ENCODE measurements around the gene SNRPE.
"Not testable (repeated sequence)": the region's sequence is repeated elsewhere in the genome, so short reads cannot be mapped to it uniquely, and the experiment has no call there.

SNRPE gene

GRCh38 chr1:203861379-203862184 is at the start of gene SNRPE:
SNRPE (plus strand) TSS chr1:203861599; CDS start chr1:203861660, 61 bp downstream.
- peak; percentile 95 for DNase-seq

- no peak for DNase-seq
Observed at GRCh38 chr1:203813581-203814341, 47.6 kb upstream of the SNRPE start.

GRCh38 chr1:203818399-203818798 is 43.0 kb upstream of the SNRPE start:
- DNase-seq = no peak

GRCh38 chr1:203823306-203823705 is 38.1 kb upstream of the SNRPE start:
- no peak for DNase-seq

GRCh38 chr1:203826175-203826574 is 35.2 kb upstream of the SNRPE start:
- DNase-seq = no peak

- DNase-seq = no peak
Observed at GRCh38 chr1:203828002-203828401, 33.4 kb upstream of the SNRPE start.

GRCh38 chr1:203828503-203828902 is 32.9 kb upstream of the SNRPE start:
- no peak for DNase-seq

GRCh38 chr1:203829247-203829646 is 32.2 kb upstream of the SNRPE start:
- not testable (repeated sequence) for DNase-seq

- DNase-seq = no peak
Observed at GRCh38 chr1:203835476-203835875, 25.9 kb upstream of the SNRPE start.

- DNase-seq = no peak
Observed at GRCh38 chr1:203839081-203839480, 22.3 kb upstream of the SNRPE start.

GRCh38 chr1:203840208-203840808 is 21.1 kb upstream of the SNRPE start:
- no peak for DNase-seq

GRCh38 chr1:203842559-203842876 is 18.9 kb upstream of the SNRPE start:
- DNase-seq = no peak

GRCh38 chr1:203843435-203843834 is 18.0 kb upstream of the SNRPE start:
- no peak for DNase-seq

GRCh38 chr1:203853112-203853511 is 8.3 kb upstream of the SNRPE start:
- not testable (repeated sequence) for DNase-seq

GRCh38 chr1:203858055-203858454 is 3.3 kb upstream of the SNRPE start:
- DNase-seq = no peak

- DNase-seq = no peak
Observed at GRCh38 chr1:203858975-203859374, 2.4 kb upstream of the SNRPE start.

GRCh38 chr1:203860396-203861025 is 888 bp upstream of the SNRPE start:
- no peak for DNase-seq

GRCh38 chr1:203867802-203868201 is 6.4 kb downstream of the SNRPE start:
- DNase-seq = no peak

- no peak for DNase-seq
Observed at GRCh38 chr1:203870245-203870644, 8.8 kb downstream of the SNRPE start.

GRCh38 chr1:203871114-203871880 is 9.9 kb downstream of the SNRPE start:
- DNase-seq = peak; percentile 54

- no peak for DNase-seq
Observed at GRCh38 chr1:203873094-203873493, 11.7 kb downstream of the SNRPE start.

- no peak for DNase-seq
Observed at GRCh38 chr1:203878422-203878821, 17.0 kb downstream of the SNRPE start.

GRCh38 chr1:203880606-203881005 is 19.2 kb downstream of the SNRPE start:
- no peak for DNase-seq
